Neural cell (in vitro differentiated cells): ENCODE results near the gene TBX15. TPM values are rescaled to one million over a fixed set of nuclear protein-coding genes. Genes with fewer than 3 reads are reported as not detected.

Experiments used
- H2AFZ ChIP-seq: fragments of 200-600, 300-800 bp; sonication (generic), shearing (Covaris generic); 2 replicates; pipeline ENCODE4 v1.6.0; 2014; ENCODE audit warnings: low read depth, mild to moderate bottlenecking, antibody characterized with exemption, low read length, moderate library complexity
- H3F3A ChIP-seq: fragments of 200-600 bp; shearing (Covaris generic); 2 replicates; pipeline ENCODE4 v1.6.1; 2016; ENCODE audit warnings: mild to moderate bottlenecking, moderate library complexity, mixed read lengths, antibody characterized with exemption, low read length; ENCODE audit not compliant: insufficient read depth, poor library complexity, severe bottlenecking
- H3K27ac ChIP-seq: fragments of 200-600, 300-800 bp; sonication (generic), shearing (Covaris generic); 2 replicates; pipeline ENCODE4 v1.5.1; 2014; ENCODE audit warnings: mild to moderate bottlenecking, low read length, moderate library complexity
- H3K27me3 ChIP-seq: fragments of 300-800, 200-600 bp; sonication (generic), shearing (Covaris generic); 2 replicates; pipeline ENCODE4 v1.6.0; 2014; ENCODE audit warnings: mild to moderate bottlenecking, low read depth, low read length, moderate library complexity; ENCODE audit not compliant: insufficient read depth
- H3K36me3 ChIP-seq: fragments of 300-800, 200-600 bp; sonication (generic), shearing (Covaris generic); 2 replicates; pipeline ENCODE4 v1.5.1; 2014; ENCODE audit warnings: mild to moderate bottlenecking, antibody characterized with exemption, low read length, moderate library complexity; ENCODE audit not compliant: insufficient read depth
- H3K4me2 ChIP-seq: fragments of 300-800, 200-600 bp; sonication (generic), shearing (Covaris generic); 2 replicates; pipeline ENCODE4 v1.6.0; 2014; ENCODE audit warnings: mild to moderate bottlenecking, low read length
- H3K4me3 ChIP-seq: fragments of 300-800, 200-600 bp; sonication (generic), shearing (Covaris generic); 2 replicates; pipeline ENCODE4 v1.5.1; 2014; ENCODE audit warnings: mild to moderate bottlenecking, low read length, moderate library complexity
- H3K79me2 ChIP-seq: fragments of 200-600 bp; shearing (Covaris generic); replicated peaks from 2 replicates; pipeline ENCODE4 v1.6.0; 2014; ENCODE audit warnings: mild to moderate bottlenecking, low read length, moderate library complexity; ENCODE audit not compliant: insufficient read depth
- H3K9ac ChIP-seq: fragments of 300-800, 200-600 bp; sonication (generic), shearing (Covaris generic); 2 replicates; pipeline ENCODE4 v1.6.1; 2016; ENCODE audit warnings: mild to moderate bottlenecking, low read length, mixed read lengths
- H3K9me2 ChIP-seq: fragments of 200-600 bp; shearing (Covaris generic); 2 replicates; pipeline ENCODE4 v1.6.1; 2016; ENCODE audit warnings: mild to moderate bottlenecking, low read length, mixed read lengths; ENCODE audit not compliant: insufficient read depth
- H3K9me3 ChIP-seq: fragments of 200-600, 300-800 bp; sonication (generic), shearing (Covaris generic); 2 replicates; pipeline ENCODE4 v1.6.1; 2016; ENCODE audit warnings: mild to moderate bottlenecking, mixed run types, low read length, moderate library complexity, mixed read lengths
- H4K20me1 ChIP-seq: fragments of 200-600 bp; shearing (Covaris generic); 2 replicates; pipeline ENCODE4 v1.6.1; 2016; ENCODE audit warnings: mild to moderate bottlenecking, mixed run types; ENCODE audit not compliant: insufficient read depth
- EP300 ChIP-seq: fragments of 450-650 bp; conservative IDR thresholded peaks from 2 replicates; pipeline ENCODE4 v1.6.1; 2014; ENCODE audit warnings: antibody characterized with exemption, mild to moderate bottlenecking, moderate library complexity; ENCODE audit not compliant: poor library complexity, severe bottlenecking
- EZH2 ChIP-seq: fragments of 200-600, 300-800 bp; shearing (Covaris generic), sonication (generic); IDR thresholded peaks from 2 replicates; pipeline ENCODE4 v1.6.1; 2014; ENCODE audit warnings: antibody characterized with exemption, low read length, borderline replicate concordance, mild to moderate bottlenecking; ENCODE audit not compliant: insufficient read depth, poor library complexity, severe bottlenecking
- MXI1 ChIP-seq: fragments of 450-650 bp; conservative IDR thresholded peaks from 2 replicates; pipeline ENCODE4 v1.6.1; 2014; ENCODE audit warnings: antibody characterized with exemption, mild to moderate bottlenecking; ENCODE audit not compliant: poor library complexity, severe bottlenecking
- POLR2AphosphoS5 ChIP-seq: IDR thresholded peaks from 2 replicates; pipeline ENCODE4 v1.6.1; 2012
- RAD21 ChIP-seq: fragments of 450-650 bp; conservative IDR thresholded peaks from 2 replicates; pipeline ENCODE4 v1.6.1; 2014; ENCODE audit warnings: antibody characterized with exemption, mild to moderate bottlenecking, moderate library complexity
- SMC3 ChIP-seq: fragments of 450-650 bp; conservative IDR thresholded peaks from 2 replicates; pipeline ENCODE4 v1.6.1; 2014; ENCODE audit warnings: antibody characterized with exemption, mild to moderate bottlenecking, moderate library complexity; ENCODE audit not compliant: poor library complexity
- TAF1 ChIP-seq: IDR thresholded peaks from 2 replicates; pipeline ENCODE4 v1.6.1; 2012; ENCODE audit warnings: low read depth
- polyA plus RNA-seq: library from polyadenylated mRNA; depleted of rRNA; stranded (reverse); fragments of >200 nt; gene quantifications from 2 replicates; pipeline ENCODE4 v1.2.3, GENCODE V29; 2014
- TF ChIP-seq, protein P1 (sequence below): fragments of 450-650 bp; IDR thresholded peaks from 2 replicates; pipeline ENCODE4 v1.5.1; 2014; ENCODE audit warnings: antibody characterized with exemption, mild to moderate bottlenecking, moderate library complexity; ENCODE audit not compliant: poor library complexity, severe bottlenecking
- TF ChIP-seq, protein P2 (sequence below): IDR thresholded peaks from 2 replicates; pipeline ENCODE4 v1.6.1; 2012; ENCODE audit warnings: borderline replicate concordance

TBX15 gene
- polyA plus RNA-seq, 1 donor from 2014 or later, result 0.10 TPM

DNA sequence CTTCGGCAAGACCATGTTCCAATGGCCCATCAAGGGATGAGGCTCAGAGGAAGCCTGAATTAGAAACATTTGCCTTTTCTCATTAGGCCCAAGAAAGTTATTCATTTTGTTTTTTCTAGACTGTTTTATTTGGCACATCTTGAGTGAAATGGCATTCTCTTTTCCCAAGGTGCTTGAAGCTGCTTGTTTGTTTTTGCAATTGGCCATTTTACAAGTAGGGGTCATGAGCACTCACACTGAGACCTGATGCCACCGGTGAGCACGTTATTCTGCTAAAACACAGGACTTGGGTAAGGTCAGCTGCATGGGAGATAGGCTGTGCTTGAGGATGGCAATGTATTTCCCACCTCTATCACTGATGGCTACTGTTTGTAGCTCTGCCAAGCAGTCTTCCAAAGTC is 128.1 kb downstream of the TBX15 start:
- Histone ChIP-seq H3K27ac (no peak overlapping the region), H3K4me2 (no peak overlapping the region), H3K9ac (no peak overlapping the region), H3F3A (no peaks in the 10 kb centered on the region), H4K20me1 (no peaks in the 10 kb centered on the region), H3K36me3 (no peaks in the 10 kb centered on the region), H3K4me3 (no peak overlapping the region), H3K9me3 (no peaks in the 10 kb centered on the region), H2AFZ (no peak overlapping the region), H3K79me2 (no peaks in the 10 kb centered on the region), H3K9me2 (no peaks in the 10 kb centered on the region), H3K27me3 (no peaks in the 10 kb centered on the region)
- TF ChIP-seq, protein P1, sequence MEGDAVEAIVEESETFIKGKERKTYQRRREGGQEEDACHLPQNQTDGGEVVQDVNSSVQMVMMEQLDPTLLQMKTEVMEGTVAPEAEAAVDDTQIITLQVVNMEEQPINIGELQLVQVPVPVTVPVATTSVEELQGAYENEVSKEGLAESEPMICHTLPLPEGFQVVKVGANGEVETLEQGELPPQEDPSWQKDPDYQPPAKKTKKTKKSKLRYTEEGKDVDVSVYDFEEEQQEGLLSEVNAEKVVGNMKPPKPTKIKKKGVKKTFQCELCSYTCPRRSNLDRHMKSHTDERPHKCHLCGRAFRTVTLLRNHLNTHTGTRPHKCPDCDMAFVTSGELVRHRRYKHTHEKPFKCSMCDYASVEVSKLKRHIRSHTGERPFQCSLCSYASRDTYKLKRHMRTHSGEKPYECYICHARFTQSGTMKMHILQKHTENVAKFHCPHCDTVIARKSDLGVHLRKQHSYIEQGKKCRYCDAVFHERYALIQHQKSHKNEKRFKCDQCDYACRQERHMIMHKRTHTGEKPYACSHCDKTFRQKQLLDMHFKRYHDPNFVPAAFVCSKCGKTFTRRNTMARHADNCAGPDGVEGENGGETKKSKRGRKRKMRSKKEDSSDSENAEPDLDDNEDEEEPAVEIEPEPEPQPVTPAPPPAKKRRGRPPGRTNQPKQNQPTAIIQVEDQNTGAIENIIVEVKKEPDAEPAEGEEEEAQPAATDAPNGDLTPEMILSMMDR, result no peak
- no peak for TF ChIP-seq SMC3
- no peak for TF ChIP-seq POLR2AphosphoS5
- no peak for TF ChIP-seq EP300
- TF ChIP-seq RAD21, result no peak
- TF ChIP-seq, protein P2, sequence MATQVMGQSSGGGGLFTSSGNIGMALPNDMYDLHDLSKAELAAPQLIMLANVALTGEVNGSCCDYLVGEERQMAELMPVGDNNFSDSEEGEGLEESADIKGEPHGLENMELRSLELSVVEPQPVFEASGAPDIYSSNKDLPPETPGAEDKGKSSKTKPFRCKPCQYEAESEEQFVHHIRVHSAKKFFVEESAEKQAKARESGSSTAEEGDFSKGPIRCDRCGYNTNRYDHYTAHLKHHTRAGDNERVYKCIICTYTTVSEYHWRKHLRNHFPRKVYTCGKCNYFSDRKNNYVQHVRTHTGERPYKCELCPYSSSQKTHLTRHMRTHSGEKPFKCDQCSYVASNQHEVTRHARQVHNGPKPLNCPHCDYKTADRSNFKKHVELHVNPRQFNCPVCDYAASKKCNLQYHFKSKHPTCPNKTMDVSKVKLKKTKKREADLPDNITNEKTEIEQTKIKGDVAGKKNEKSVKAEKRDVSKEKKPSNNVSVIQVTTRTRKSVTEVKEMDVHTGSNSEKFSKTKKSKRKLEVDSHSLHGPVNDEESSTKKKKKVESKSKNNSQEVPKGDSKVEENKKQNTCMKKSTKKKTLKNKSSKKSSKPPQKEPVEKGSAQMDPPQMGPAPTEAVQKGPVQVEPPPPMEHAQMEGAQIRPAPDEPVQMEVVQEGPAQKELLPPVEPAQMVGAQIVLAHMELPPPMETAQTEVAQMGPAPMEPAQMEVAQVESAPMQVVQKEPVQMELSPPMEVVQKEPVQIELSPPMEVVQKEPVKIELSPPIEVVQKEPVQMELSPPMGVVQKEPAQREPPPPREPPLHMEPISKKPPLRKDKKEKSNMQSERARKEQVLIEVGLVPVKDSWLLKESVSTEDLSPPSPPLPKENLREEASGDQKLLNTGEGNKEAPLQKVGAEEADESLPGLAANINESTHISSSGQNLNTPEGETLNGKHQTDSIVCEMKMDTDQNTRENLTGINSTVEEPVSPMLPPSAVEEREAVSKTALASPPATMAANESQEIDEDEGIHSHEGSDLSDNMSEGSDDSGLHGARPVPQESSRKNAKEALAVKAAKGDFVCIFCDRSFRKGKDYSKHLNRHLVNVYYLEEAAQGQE, result no peak
- no peak for TF ChIP-seq MXI1
- TF ChIP-seq EZH2, result no peak
- no peak for TF ChIP-seq TAF1

GRCh38 chr1:118846443-118846842 is 141.7 kb downstream of the TBX15 start:
- Histone ChIP-seq H3K4me3 (no peak overlapping the region), H3K27me3 (no peaks in the 10 kb centered on the region), H3F3A (no peaks in the 10 kb centered on the region), H3K27ac (no peak overlapping the region), H4K20me1 (no peaks in the 10 kb centered on the region), H3K9ac (no peak overlapping the region), H3K9me3 (no peaks in the 10 kb centered on the region), H3K4me2 (no peak overlapping the region), H3K79me2 (no peaks in the 10 kb centered on the region), H3K36me3 (no peaks in the 10 kb centered on the region), H3K9me2 (no peaks in the 10 kb centered on the region), H2AFZ (no peak overlapping the region)
- TF ChIP-seq TAF1, result no peak
- no peak for TF ChIP-seq EP300
- TF ChIP-seq, protein P2, result no peak
- no peak for TF ChIP-seq POLR2AphosphoS5
